Stimulated activated CD4-positive, alpha-beta T cell treated with anti-CD3 and anti-CD28 coated beads, Interleukin-15, amount 100 ng/mL, for 24 hours (primary cell): Measurements from ENCODE around the gene SLAIN1.
A peak's percentile ranks its signal among the peaks of the same experiment; 100 is the strongest.

Experiments
- DNase-seq: peaks from one replicate; pipeline ENCODE4 v3.0.0-alpha.2; 2020

The SLAIN1 gene

GRCh38 chr13:77715233-77715891 is 17.9 kb downstream of the SLAIN1 start:
- no peak for DNase-seq

GRCh38 chr13:77716692-77717091 is 19.2 kb downstream of the SLAIN1 start:
- DNase-seq, result no peak

GRCh38 chr13:77717508-77717907 is 20.0 kb downstream of the SLAIN1 start:
- no peak for DNase-seq

- no peak for DNase-seq
Measured at GRCh38 chr13:77719128-77719527, 21.6 kb downstream of the SLAIN1 start.

GRCh38 chr13:77720988-77721387 is 23.5 kb downstream of the SLAIN1 start:
- no peak for DNase-seq

- no peak for DNase-seq
Measured at GRCh38 chr13:77724092-77724491, 26.6 kb downstream of the SLAIN1 start.

- no peak for DNase-seq
Measured at GRCh38 chr13:77725071-77725470, 27.6 kb downstream of the SLAIN1 start.

GRCh38 chr13:77728265-77729125 is 31.0 kb downstream of the SLAIN1 start:
- no peak for DNase-seq

GRCh38 chr13:77729502-77730221 is 32.2 kb downstream of the SLAIN1 start:
- peak; percentile 59 for DNase-seq

- no peak for DNase-seq
Measured at GRCh38 chr13:77730572-77730971, 33.1 kb downstream of the SLAIN1 start.

GRCh38 chr13:77732287-77732686 is 34.8 kb downstream of the SLAIN1 start:
- DNase-seq, result no peak

- no peak for DNase-seq
Measured at GRCh38 chr13:77733674-77734073, 36.2 kb downstream of the SLAIN1 start.

GRCh38 chr13:77737583-77738200 is 40.2 kb downstream of the SLAIN1 start:
- DNase-seq, result peak; percentile 21

GRCh38 chr13:77740097-77740735 is 42.7 kb downstream of the SLAIN1 start:
- DNase-seq, result no peak

GRCh38 chr13:77740931-77741596 is 43.6 kb downstream of the SLAIN1 start:
- no peak for DNase-seq

- DNase-seq, result no peak
Measured at GRCh38 chr13:77741597-77741972, 44.1 kb downstream of the SLAIN1 start.

GRCh38 chr13:77742801-77743200 is 45.3 kb downstream of the SLAIN1 start:
- DNase-seq, result no peak

GRCh38 chr13:77745784-77746183 is 48.3 kb downstream of the SLAIN1 start:
- no peak for DNase-seq

- no peak for DNase-seq
Measured at GRCh38 chr13:77749344-77749880, 51.9 kb downstream of the SLAIN1 start.

GRCh38 chr13:77751513-77752456 is 54.3 kb downstream of the SLAIN1 start:
- DNase-seq, result peak; percentile 50
